Measurements from ENCODE around the gene ARL6IP5.

DNA sequence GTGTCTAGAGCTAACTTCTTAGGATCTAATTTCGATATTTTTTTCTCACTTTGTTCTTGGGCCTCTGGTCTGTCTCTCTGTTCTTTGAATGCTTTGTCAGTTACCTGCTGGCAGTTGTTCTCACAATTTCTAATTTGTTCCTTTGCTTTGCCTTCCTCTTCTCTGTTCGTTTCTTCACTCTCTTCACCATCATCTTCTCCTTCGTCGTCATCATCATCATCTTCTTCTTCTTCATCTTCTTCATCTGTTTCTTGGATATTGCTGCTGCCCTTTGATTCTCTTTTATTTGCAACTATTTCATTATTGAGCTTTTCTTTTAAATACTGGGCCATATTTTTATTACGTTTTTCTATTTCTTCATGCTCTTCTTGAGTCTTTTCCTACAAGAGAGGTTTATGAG lies 34.9 kb downstream of the ARL6IP5 start:
- TF ChIP-seq, protein P1, sequence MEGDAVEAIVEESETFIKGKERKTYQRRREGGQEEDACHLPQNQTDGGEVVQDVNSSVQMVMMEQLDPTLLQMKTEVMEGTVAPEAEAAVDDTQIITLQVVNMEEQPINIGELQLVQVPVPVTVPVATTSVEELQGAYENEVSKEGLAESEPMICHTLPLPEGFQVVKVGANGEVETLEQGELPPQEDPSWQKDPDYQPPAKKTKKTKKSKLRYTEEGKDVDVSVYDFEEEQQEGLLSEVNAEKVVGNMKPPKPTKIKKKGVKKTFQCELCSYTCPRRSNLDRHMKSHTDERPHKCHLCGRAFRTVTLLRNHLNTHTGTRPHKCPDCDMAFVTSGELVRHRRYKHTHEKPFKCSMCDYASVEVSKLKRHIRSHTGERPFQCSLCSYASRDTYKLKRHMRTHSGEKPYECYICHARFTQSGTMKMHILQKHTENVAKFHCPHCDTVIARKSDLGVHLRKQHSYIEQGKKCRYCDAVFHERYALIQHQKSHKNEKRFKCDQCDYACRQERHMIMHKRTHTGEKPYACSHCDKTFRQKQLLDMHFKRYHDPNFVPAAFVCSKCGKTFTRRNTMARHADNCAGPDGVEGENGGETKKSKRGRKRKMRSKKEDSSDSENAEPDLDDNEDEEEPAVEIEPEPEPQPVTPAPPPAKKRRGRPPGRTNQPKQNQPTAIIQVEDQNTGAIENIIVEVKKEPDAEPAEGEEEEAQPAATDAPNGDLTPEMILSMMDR (conservative IDR thresholded peaks at IDR 0.05; ENCODE audit: low read depth, low read length): no peak
- TF ChIP-seq EZH2 (IDR thresholded peaks at IDR 0.05; ENCODE audit: low read length, unreplicated experiment): no peak
- TF ChIP-seq EZH2phosphoT487 (IDR thresholded peaks at IDR 0.05; ENCODE audit: borderline replicate concordance, low read length): no peak

Measured in PC-3 (cell line).